KMS-11 (cell line): ENCODE results near the gene NAA10.

Source experiments
- H2AFZ ChIP-seq: fragments of 200-600 bp; sonication (generic); 2 replicates; pipeline ENCODE4 v1.6.1; 2016; ENCODE audit warnings: antibody characterized with exemption, mixed run types, low read depth
- H3K27ac ChIP-seq: fragments of 200-600 bp; sonication (generic); 2 replicates; pipeline ENCODE4 v1.6.1; 2016; ENCODE audit warnings: mild to moderate bottlenecking, mixed run types
- H3K27me3 ChIP-seq: fragments of 200-600 bp; sonication (generic); 2 replicates; pipeline ENCODE4 v1.6.1; 2017; ENCODE audit warnings: mild to moderate bottlenecking, low read depth, mixed run types, moderate library complexity; ENCODE audit not compliant: insufficient read depth
- H3K36me3 ChIP-seq: fragments of 200-600 bp; sonication (generic); 2 replicates; pipeline ENCODE4 v1.6.1; 2017; ENCODE audit warnings: mild to moderate bottlenecking, mixed run types; ENCODE audit not compliant: insufficient read depth
- H3K4me1 ChIP-seq: fragments of 200-600 bp; sonication (generic); 2 replicates; pipeline ENCODE4 v1.6.1; 2016; ENCODE audit warnings: mild to moderate bottlenecking, low read depth, mixed run types; ENCODE audit not compliant: poor library complexity, severe bottlenecking
- H3K4me2 ChIP-seq: fragments of 200-600 bp; sonication (generic); 2 replicates; pipeline ENCODE4 v1.7.0; 2016; ENCODE audit warnings: mild to moderate bottlenecking, mixed run types
- H3K4me3 ChIP-seq: fragments of 200-600 bp; sonication (generic); IDR thresholded peaks from 2 replicates; pipeline ENCODE4 v1.6.1; 2017; ENCODE audit warnings: low read depth, low read length, mixed read lengths; ENCODE audit not compliant: insufficient read depth
- H3K79me2 ChIP-seq: fragments of 200-600 bp; sonication (generic); 2 replicates; pipeline ENCODE4 v1.6.1; 2016; ENCODE audit warnings: low read depth, mixed run types; ENCODE audit not compliant: insufficient read depth
- H3K9ac ChIP-seq: fragments of 200-600 bp; sonication (generic); 2 replicates; pipeline ENCODE4 v1.6.1; 2016; ENCODE audit warnings: mild to moderate bottlenecking, mixed run types
- H4K20me1 ChIP-seq: fragments of 200-600 bp; sonication (generic); 2 replicates; pipeline ENCODE4 v1.6.1; 2016; ENCODE audit warnings: mild to moderate bottlenecking, mixed run types; ENCODE audit not compliant: insufficient read depth
- CTCF ChIP-seq: fragments of 200-600 bp; sonication (generic); conservative IDR thresholded peaks from 2 replicates; pipeline ENCODE4 v1.6.1; 2017; ENCODE audit warnings: low read depth, mild to moderate bottlenecking, antibody characterized with exemption, low read length, moderate library complexity, mixed read lengths

The NAA10 gene

GRCh38 chrX:153935326-153935851 is 552 bp upstream of the NAA10 start:
- no peak for TF ChIP-seq CTCF
- H3K4me1 ChIP-seq, result no peaks in the 10 kb centered on the region
- peak overlapping the region; percentile 54 for H3K4me2 ChIP-seq
- H2AFZ ChIP-seq, result peak overlapping the region; percentile 77
- no peaks in the 10 kb centered on the region for H3K36me3 ChIP-seq
- peak overlapping the region; percentile 59 for H3K9ac ChIP-seq
- peaks cover 21% of the 10 kb centered on the region; the same call in 1 of the 2 replicates for H3K79me2 ChIP-seq
- no peak overlapping the region for H3K4me3 ChIP-seq
- peak overlapping the region; percentile 68 for H3K27ac ChIP-seq
- no peaks in the 10 kb centered on the region for H4K20me1 ChIP-seq
- no peaks in the 10 kb centered on the region for H3K27me3 ChIP-seq

- H2AFZ ChIP-seq, result peak overlapping the region; percentile 22; the same call in 1 of the 2 replicates
- peak overlapping the region; percentile 50; the same call in 1 of the 2 replicates for H3K9ac ChIP-seq
- H3K4me3 ChIP-seq, result no peak overlapping the region
- peak overlapping the region; percentile 73 for H3K4me2 ChIP-seq
- H3K79me2 ChIP-seq, result peaks cover 21% of the 10 kb centered on the region; the same call in 1 of the 2 replicates
- no peak for TF ChIP-seq CTCF
- H3K27ac ChIP-seq, result no peak overlapping the region
- H3K4me1 ChIP-seq, result peaks cover 4% of the 10 kb centered on the region
- H4K20me1 ChIP-seq, result no peaks in the 10 kb centered on the region
- no peaks in the 10 kb centered on the region for H3K36me3 ChIP-seq
- no peaks in the 10 kb centered on the region for H3K27me3 ChIP-seq
Measured at GRCh38 chrX:153934148-153934761, 582 bp downstream of the NAA10 start.

- H4K20me1 ChIP-seq, result no peaks in the 10 kb centered on the region
- H3K4me1 ChIP-seq, result peaks cover 9% of the 10 kb centered on the region
- peaks cover 21% of the 10 kb centered on the region; the same call in 1 of the 2 replicates for H3K79me2 ChIP-seq
- H3K9ac ChIP-seq, result peak overlapping the region; percentile 50; the same call in 1 of the 2 replicates
- peak overlapping the region; percentile 73 for H3K4me2 ChIP-seq
- TF ChIP-seq CTCF, result no peak
- H3K4me3 ChIP-seq, result no peak overlapping the region
- H2AFZ ChIP-seq, result no peak overlapping the region
- no peaks in the 10 kb centered on the region for H3K27me3 ChIP-seq
- H3K27ac ChIP-seq, result no peak overlapping the region
- H3K36me3 ChIP-seq, result no peaks in the 10 kb centered on the region
Measured at GRCh38 chrX:153933748-153934147, 1.1 kb downstream of the NAA10 start.

- peaks cover 9% of the 10 kb centered on the region for H3K4me1 ChIP-seq
- no peaks in the 10 kb centered on the region for H4K20me1 ChIP-seq
- H3K4me2 ChIP-seq, result no peak overlapping the region
- no peak overlapping the region for H3K4me3 ChIP-seq
- no peak overlapping the region for H3K27ac ChIP-seq
- H3K79me2 ChIP-seq, result peaks cover 21% of the 10 kb centered on the region; the same call in 1 of the 2 replicates
- no peak for TF ChIP-seq CTCF
- no peaks in the 10 kb centered on the region for H3K27me3 ChIP-seq
- H3K36me3 ChIP-seq, result no peaks in the 10 kb centered on the region
- H2AFZ ChIP-seq, result no peak overlapping the region
- no peak overlapping the region for H3K9ac ChIP-seq
Measured at GRCh38 chrX:153932220-153932915, 2.5 kb downstream of the NAA10 start.
